OCI-LY7 (cell line): ENCODE measurements around the gene BHLHA15. TPM values are rescaled to one million over a fixed set of nuclear protein-coding genes. Genes with fewer than 3 reads are reported as not detected.

Source experiments
- BruUV-seq: library from RNA; stranded (reverse); fragments of 400-500 nt; replicated peaks from 2 replicates; lab custom pipeline; 2021; lab: Mats Ljungman, UMichigan
- CTCF ChIA-PET: fragments of 300-600 bp; sonication (Branson Sonifier 250); formaldehyde crosslinking; loops from one replicate; lab custom pipeline; 2022; ENCODE audit warnings: antibody characterized with exemption; ENCODE audit not compliant: unreplicated experiment; lab: Charles Lee
- POLR2A ChIA-PET: fragments of 300-600 bp; sonication (Branson Sonifier 250); formaldehyde crosslinking; loops from one replicate; lab custom pipeline; 2022; ENCODE audit warnings: antibody characterized with exemption; lab: Charles Lee
- DNase-seq: peaks from one replicate; pipeline ENCODE4 v3.0.0-alpha.2; 2015; ENCODE audit warnings: low spot score
- H2AFZ ChIP-seq: fragments of 200-600 bp; sonication (generic), shearing (Covaris generic); 2 replicates; pipeline ENCODE4 v1.6.1; 2014; ENCODE audit warnings: mild to moderate bottlenecking, antibody characterized with exemption, low read length, moderate library complexity
- H3K27ac ChIP-seq: fragments of 200-600 bp; sonication (generic); 2 replicates; pipeline ENCODE4 v1.5.1; 2014; ENCODE audit warnings: mixed run types, low read depth, mild to moderate bottlenecking, moderate library complexity, low read length, inconsistent platforms; ENCODE audit not compliant: poor library complexity, severe bottlenecking
- H3K36me3 ChIP-seq: fragments of 200-600 bp; sonication (generic); 2 replicates; pipeline ENCODE4 v1.6.1; 2014; ENCODE audit warnings: mild to moderate bottlenecking, antibody characterized with exemption, low read length, moderate library complexity, mixed read lengths; ENCODE audit not compliant: insufficient read depth
- H3K4me1 ChIP-seq: fragments of 200-600 bp; sonication (generic); 2 replicates; pipeline ENCODE4 v1.5.1; 2014; ENCODE audit warnings: mild to moderate bottlenecking, low read length; ENCODE audit not compliant: insufficient read depth, poor library complexity, severe bottlenecking
- H3K4me2 ChIP-seq: fragments of 200-600 bp; sonication (generic); 2 replicates; pipeline ENCODE4 v1.6.1; 2014; ENCODE audit warnings: mild to moderate bottlenecking, low read length
- H3K4me3 ChIP-seq: fragments of 200-600 bp; sonication (generic); 2 replicates; pipeline ENCODE4 v1.5.1; 2014; ENCODE audit warnings: mild to moderate bottlenecking, low read depth, low read length; ENCODE audit not compliant: poor library complexity, severe bottlenecking
- H3K79me2 ChIP-seq: fragments of 200-600 bp; sonication (generic); 2 replicates; pipeline ENCODE4 v1.6.1; 2016; ENCODE audit warnings: low read depth, mild to moderate bottlenecking, low read length, moderate library complexity, mixed read lengths; ENCODE audit not compliant: insufficient read depth
- H3K9me2 ChIP-seq: fragments of 200-600 bp; sonication (generic); 2 replicates; pipeline ENCODE4 v1.6.1; 2016; ENCODE audit warnings: mild to moderate bottlenecking, low read length, mixed read lengths; ENCODE audit not compliant: insufficient read depth
- H3K9me3 ChIP-seq: fragments of 200-600 bp; sonication (generic); 2 replicates; pipeline ENCODE4 v1.6.1; 2014; ENCODE audit warnings: mild to moderate bottlenecking, mixed run types, low read length, mixed read lengths
- H4K20me1 ChIP-seq: fragments of 200-600 bp; sonication (generic); 2 replicates; pipeline ENCODE4 v1.6.1; 2014; ENCODE audit warnings: mild to moderate bottlenecking, antibody characterized with exemption, low read length, moderate library complexity, mixed read lengths; ENCODE audit not compliant: insufficient read depth
- EZH2phosphoT487 ChIP-seq: fragments of 200-600 bp; sonication (generic); IDR thresholded peaks from 2 replicates; pipeline ENCODE4 v1.6.1; 2018; ENCODE audit warnings: low read depth, borderline replicate concordance, mild to moderate bottlenecking, mixed run types, antibody characterized with exemption, low read length, moderate library complexity, mixed read lengths
- intact Hi-C: fragments of 100-400 bp; cut with micrococcal nuclease; formaldehyde crosslinking; loops from one replicate; pipeline ENCODE4 v1.10.0; 2022; ENCODE audit not compliant: unreplicated experiment
- total RNA-seq, 2 experiments: library from RNA; depleted of rRNA in 1 of 2; stranded (reverse); fragments of >200 nt in 1 of 2; shearing (Covaris generic) in 1 of 2; gene quantifications; 2 replicates each; pipeline ENCODE4 v1.2.3, GENCODE V29; 2014 to 2022
- TF ChIP-seq, protein P1 (sequence below): fragments of 200-600 bp; sonication (generic); conservative IDR thresholded peaks from 2 replicates; pipeline ENCODE4 v1.5.1; 2014; ENCODE audit warnings: mild to moderate bottlenecking, antibody characterized with exemption, low read length, moderate library complexity, mixed read lengths

Gene BHLHA15
- total RNA-seq, 2 experiments from 2014 or later: 0.69 to 4.3 TPM

DNA sequence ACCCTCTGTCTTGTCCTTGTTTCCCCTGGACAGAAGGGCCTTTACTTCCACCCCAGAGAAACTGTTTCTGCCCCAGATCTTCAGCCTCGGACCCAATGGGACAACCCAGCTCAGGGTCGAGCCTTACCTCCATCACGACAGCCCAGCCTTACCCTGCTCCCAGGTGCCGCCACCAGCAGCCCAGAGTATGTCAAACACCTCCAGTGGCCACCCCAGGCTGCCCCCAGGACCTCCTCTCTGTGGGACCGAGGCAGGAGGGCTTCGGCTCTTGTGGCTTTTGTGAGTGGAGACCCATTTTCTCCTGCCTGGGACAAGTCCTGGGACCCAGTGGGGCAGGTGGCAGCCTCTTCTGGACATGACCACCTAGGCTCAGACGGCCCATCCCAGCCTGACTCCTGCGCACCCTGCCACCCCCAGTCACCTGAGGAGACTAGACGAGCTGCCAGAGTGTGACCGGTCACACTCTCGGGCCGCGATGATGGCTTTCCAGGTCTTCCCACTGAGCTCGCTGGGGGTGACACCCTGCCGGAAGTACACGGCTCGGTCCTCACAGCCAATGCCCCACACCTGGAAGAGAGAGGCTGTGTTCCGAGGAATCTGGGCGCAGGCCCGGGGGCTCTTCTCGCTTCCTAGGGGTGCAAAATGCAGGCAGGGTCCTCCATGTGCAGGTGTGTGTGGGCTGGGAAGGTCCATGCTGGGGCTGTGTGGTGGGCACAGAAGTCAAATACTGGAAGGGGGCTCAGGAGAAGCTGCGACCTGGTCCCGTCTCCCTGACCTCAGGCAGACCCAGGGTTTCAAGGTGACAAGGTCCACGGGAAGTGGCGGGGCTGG lies 25.3 kb downstream of the BHLHA15 start:
- DNase-seq: no peak
- Histone ChIP-seq H2AFZ (no peak overlapping the region), H3K9me3 (no peaks in the 10 kb centered on the region), H3K9me2 (no peaks in the 10 kb centered on the region), H3K4me3 (no peak overlapping the region), H3K4me1 (no peaks in the 10 kb centered on the region), H4K20me1 (no peaks in the 10 kb centered on the region), H3K36me3 (peaks cover 7% of the 10 kb centered on the region; the same call in 1 of the 2 replicates), H3K27ac (no peak overlapping the region), H3K79me2 (no peaks in the 10 kb centered on the region), H3K4me2 (no peak overlapping the region)
- BruUV-seq: no TSS peak
- intact Hi-C loops: no loop called here
- ChIA-PET POLR2A (no interaction called here), CTCF (no interaction called here)
- TF ChIP-seq, protein P1, sequence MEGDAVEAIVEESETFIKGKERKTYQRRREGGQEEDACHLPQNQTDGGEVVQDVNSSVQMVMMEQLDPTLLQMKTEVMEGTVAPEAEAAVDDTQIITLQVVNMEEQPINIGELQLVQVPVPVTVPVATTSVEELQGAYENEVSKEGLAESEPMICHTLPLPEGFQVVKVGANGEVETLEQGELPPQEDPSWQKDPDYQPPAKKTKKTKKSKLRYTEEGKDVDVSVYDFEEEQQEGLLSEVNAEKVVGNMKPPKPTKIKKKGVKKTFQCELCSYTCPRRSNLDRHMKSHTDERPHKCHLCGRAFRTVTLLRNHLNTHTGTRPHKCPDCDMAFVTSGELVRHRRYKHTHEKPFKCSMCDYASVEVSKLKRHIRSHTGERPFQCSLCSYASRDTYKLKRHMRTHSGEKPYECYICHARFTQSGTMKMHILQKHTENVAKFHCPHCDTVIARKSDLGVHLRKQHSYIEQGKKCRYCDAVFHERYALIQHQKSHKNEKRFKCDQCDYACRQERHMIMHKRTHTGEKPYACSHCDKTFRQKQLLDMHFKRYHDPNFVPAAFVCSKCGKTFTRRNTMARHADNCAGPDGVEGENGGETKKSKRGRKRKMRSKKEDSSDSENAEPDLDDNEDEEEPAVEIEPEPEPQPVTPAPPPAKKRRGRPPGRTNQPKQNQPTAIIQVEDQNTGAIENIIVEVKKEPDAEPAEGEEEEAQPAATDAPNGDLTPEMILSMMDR: no peak
- TF ChIP-seq EZH2phosphoT487: no peak

DNA sequence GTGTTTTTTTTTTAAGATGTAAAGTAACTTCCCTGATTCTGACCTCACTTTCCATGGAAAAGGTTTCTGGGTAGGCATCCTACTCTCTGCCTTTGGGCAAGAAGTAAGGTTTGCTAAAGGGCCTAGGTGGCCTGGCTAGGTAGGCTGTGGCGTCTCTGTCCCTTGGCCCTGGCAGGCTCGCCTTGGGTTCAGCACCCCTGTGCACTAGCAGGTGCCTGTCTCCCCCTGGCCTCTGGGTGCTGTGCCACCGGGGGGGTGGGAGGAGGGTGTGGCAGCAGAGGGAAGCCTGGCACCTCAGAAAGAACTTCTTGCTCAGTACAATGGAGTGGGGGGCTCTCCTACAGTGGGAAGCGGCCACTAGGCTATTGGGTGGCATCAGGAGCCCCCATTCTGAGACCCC lies 26.8 kb downstream of the BHLHA15 start:
- POLR2A ChIA-PET: no interaction called here
- no TSS peak for BruUV-seq
- Histone ChIP-seq H3K4me1 (no peaks in the 10 kb centered on the region), H3K9me2 (no peaks in the 10 kb centered on the region), H3K36me3 (peaks cover 7% of the 10 kb centered on the region; the same call in 1 of the 2 replicates), H3K9me3 (no peaks in the 10 kb centered on the region), H2AFZ (no peak overlapping the region), H4K20me1 (no peaks in the 10 kb centered on the region), H3K79me2 (no peaks in the 10 kb centered on the region), H3K4me3 (no peak overlapping the region), H3K4me2 (no peak overlapping the region), H3K27ac (no peak overlapping the region)
- CTCF ChIA-PET: no interaction called here
- intact Hi-C loops: no loop called here
- no peak for DNase-seq
- TF ChIP-seq, protein P1: no peak
- no peak for TF ChIP-seq EZH2phosphoT487

DNA sequence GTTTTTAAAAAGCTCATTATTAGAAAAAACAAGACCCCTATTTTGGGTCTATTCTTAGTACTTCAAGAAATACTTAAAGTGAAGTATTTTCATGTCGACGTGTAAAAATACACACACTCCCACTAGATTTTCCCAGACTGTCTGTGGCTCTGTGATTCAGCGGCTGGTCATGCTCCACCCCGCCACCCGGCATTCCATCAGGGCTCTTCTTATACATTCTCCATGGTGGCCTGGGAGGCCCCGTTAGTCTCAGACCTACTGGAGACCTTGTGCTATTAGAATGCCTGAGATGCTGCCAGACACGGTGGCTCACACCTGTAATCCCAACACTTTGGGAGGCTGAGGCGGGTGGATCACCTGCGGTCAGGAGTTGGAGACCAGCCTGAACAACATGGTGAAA lies 27.7 kb downstream of the BHLHA15 start:
- ChIA-PET POLR2A (no interaction called here), CTCF (no interaction called here)
- Histone ChIP-seq H3K36me3 (peaks cover 7% of the 10 kb centered on the region; the same call in 1 of the 2 replicates), H2AFZ (no peak overlapping the region), H3K4me2 (no peak overlapping the region), H3K9me2 (no peaks in the 10 kb centered on the region), H3K4me3 (no peak overlapping the region), H4K20me1 (no peaks in the 10 kb centered on the region), H3K4me1 (no peaks in the 10 kb centered on the region), H3K27ac (no peak overlapping the region), H3K79me2 (no peaks in the 10 kb centered on the region), H3K9me3 (no peaks in the 10 kb centered on the region)
- no peak for TF ChIP-seq EZH2phosphoT487
- TF ChIP-seq, protein P1: no peak
- intact Hi-C loops: no loop called here
- no peak for DNase-seq
- no TSS peak for BruUV-seq
